ENCODE measurements around the gene GKAP1. TPM values are rescaled to one million over a fixed set of nuclear protein-coding genes. Genes with fewer than 3 reads are reported as not detected.

GKAP1 gene
- polyA plus RNA-seq, 2 of the 4 experiments (the other 2 are of a cell fraction) = 6.5 to 16.1 TPM

- CTCF ChIA-PET = interaction anchor here (0.5 to 1.7 kb wide), 3 partner anchors 9 to 1201 kb away, joined by 3 read pairs; no protein-coding TSS in a partner anchor
- ATAC-seq (no peak), DNase-seq (ENCODE audit: low read depth in 1 of 2, low spot score in 1 of 2) (no peak), FAIRE-seq (no peak)
- no peak overlapping the region for H3K4me2 ChIP-seq
- H3K27ac ChIP-seq = no peak overlapping the region
- no peaks in the 10 kb centered on the region for H3K9me3 ChIP-seq
- no peaks in the 10 kb centered on the region for H3K4me1 ChIP-seq
- TF ChIP-seq, protein P1, sequence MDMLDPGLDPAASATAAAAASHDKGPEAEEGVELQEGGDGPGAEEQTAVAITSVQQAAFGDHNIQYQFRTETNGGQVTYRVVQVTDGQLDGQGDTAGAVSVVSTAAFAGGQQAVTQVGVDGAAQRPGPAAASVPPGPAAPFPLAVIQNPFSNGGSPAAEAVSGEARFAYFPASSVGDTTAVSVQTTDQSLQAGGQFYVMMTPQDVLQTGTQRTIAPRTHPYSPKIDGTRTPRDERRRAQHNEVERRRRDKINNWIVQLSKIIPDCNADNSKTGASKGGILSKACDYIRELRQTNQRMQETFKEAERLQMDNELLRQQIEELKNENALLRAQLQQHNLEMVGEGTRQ (IDR thresholded peaks at IDR 0.05) = no peak
- TF ChIP-seq ZC3H11A (IDR thresholded peaks at IDR 0.05) = no peak
- TF ChIP-seq HEYL (CRISPR knock-in tag; IDR thresholded peaks at IDR 0.05) = no peak
- no peak for TF ChIP-seq JUNB (IDR thresholded peaks at IDR 0.05)
- TF ChIP-seq E2F6 (IDR thresholded peaks at IDR 0.05; ENCODE audit: borderline replicate concordance, low read depth) = no peak
- TF ChIP-seq ELK1 (IDR thresholded peaks at IDR 0.05; ENCODE audit: low read depth, low read length) = no peak
- no peak for TF ChIP-seq TP53 (CRISPR knock-in tag; IDR thresholded peaks at IDR 0.05)
- TF ChIP-seq EHF (CRISPR knock-in tag; IDR thresholded peaks at IDR 0.05) = no peak
- TF ChIP-seq KDM5A (IDR thresholded peaks at IDR 0.05) = no peak
- TF ChIP-seq RFX5 (IDR thresholded peaks at IDR 0.05) = no peak
- no peak for TF ChIP-seq ZFP36 (IDR thresholded peaks at IDR 0.05; ENCODE audit: borderline replicate concordance, partially characterized antibody)
- POLR2A ChIA-PET = interaction anchor here (1.1 kb wide), 1 partner anchor 16 kb away, joined by 3 read pairs; the partner anchor contains the start of gene UBQLN1
- H3K4me3 ChIP-seq = no peak overlapping the region
Observed at GRCh38 chr9:83724436-83724835, 93.1 kb downstream of the GKAP1 start.

GRCh38 chr9:83722726-83723495 lies 94.7 kb downstream of the GKAP1 start:
- Histone ChIP-seq H3K27ac (no peak overlapping the region), H3K4me3 (no peak overlapping the region), H3K4me1 (no peaks in the 10 kb centered on the region), H3K9me3 (no peaks in the 10 kb centered on the region), H3K4me2 (no peak overlapping the region)
- ATAC-seq = no peak
- no peak for FAIRE-seq
- POLR2A ChIA-PET = no interaction called here
- CTCF ChIA-PET = interaction anchor here (1.7 kb wide), 1 partner anchor 12 kb away, joined by 3 read pairs; no protein-coding TSS in a partner anchor
- TF ChIP-seq POLR2A (IDR thresholded peaks at IDR 0.05; ENCODE audit: low read length) = no peak
- no peak for TF ChIP-seq MYC (IDR thresholded peaks at IDR 0.05; ENCODE audit: borderline replicate concordance, low read length)
- WGBS (ENCODE audit: missing lambda C conversion rate) = 14% methylated on average over 2 of the region's 2 CpGs
- DNase-seq (ENCODE audit: low read depth in 1 of 2, low spot score in 1 of 2) = no peak

DNA sequence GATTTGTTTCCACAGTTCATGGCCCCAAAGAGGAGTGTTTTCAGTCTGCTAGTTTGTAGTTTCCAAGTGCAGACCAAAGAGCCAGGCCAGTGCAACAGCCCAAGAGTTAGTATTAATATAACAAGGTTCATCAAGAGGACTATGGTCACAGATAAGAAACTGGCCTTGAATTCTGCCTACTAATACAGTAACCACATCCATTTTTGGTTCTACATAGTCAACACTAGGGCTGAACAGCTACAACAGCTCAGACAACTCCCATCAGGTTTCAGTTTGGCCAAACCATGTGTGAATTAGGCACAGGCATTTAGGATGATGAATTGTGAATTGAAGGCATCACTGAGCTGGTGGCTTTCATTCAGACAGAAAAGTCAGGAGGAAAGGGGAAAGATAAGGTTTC lies 96.1 kb downstream of the GKAP1 start:
- DNase-seq (ENCODE audit: low read depth in 1 of 2, low spot score in 1 of 2) (no peak), ATAC-seq (no peak)
- POLR2A ChIA-PET = no interaction called here

DNA sequence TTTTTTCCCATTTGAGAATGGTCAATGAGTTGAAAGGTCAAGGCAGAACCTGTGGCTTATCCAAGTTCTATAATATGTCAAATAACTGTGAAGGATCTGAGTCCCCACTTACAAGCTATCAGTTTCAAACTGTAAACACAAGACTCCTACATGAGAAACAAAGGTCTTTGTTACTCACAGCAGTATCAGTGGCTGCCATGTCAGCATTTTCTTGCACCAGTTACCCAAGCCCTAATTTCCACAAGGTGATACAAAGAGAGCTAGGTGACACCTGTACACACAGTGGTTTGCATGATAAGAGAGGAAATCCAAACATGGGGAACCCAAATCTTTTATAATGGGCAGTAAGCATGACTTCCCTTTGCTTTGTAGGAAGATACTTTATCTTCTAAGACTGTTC lies 101.8 kb downstream of the GKAP1 start:
- ChIA-PET CTCF (interaction anchor here (0.6 to 1.3 kb wide), 2 partner anchors 8 to 9 kb away, joined by 3 read pairs; no protein-coding TSS in a partner anchor), POLR2A (interaction anchor here (1.4 kb wide), 1 partner anchor 8 kb away, joined by 3 read pairs; no protein-coding TSS in a partner anchor)
- H3K4me1 ChIP-seq = no peaks in the 10 kb centered on the region
- H3K9me3 ChIP-seq = no peaks in the 10 kb centered on the region; the same call in 2 of the 3 replicates
- ATAC-seq (no peak), DNase-seq (ENCODE audit: low read depth in 1 of 2, low spot score in 1 of 2) (no peak), FAIRE-seq (no peak)
- H3K4me2 ChIP-seq = no peak overlapping the region
- no peak overlapping the region for H3K27ac ChIP-seq
- TF ChIP-seq MAFK (IDR thresholded peaks at IDR 0.05; ENCODE audit: partially characterized antibody) = peak; percentile 93
- TF ChIP-seq ZC3H11A (IDR thresholded peaks at IDR 0.05) = no peak
- no peak overlapping the region for H3K4me3 ChIP-seq

More for the DNA sequence above, 96.1 kb downstream of the GKAP1 start:
- no peak overlapping the region for H3K27ac ChIP-seq
- H3K9me3 ChIP-seq = no peaks in the 10 kb centered on the region
- H3K4me3 ChIP-seq = no peak overlapping the region
- CTCF ChIA-PET = no interaction called here
- H3K4me1 ChIP-seq = no peaks in the 10 kb centered on the region
- no peak for TF ChIP-seq NPAS2 (CRISPR knock-in tag; IDR thresholded peaks at IDR 0.05; ENCODE audit: borderline replicate concordance)
- no peak overlapping the region for H3K4me2 ChIP-seq
- no peak for FAIRE-seq

Data from A549 (cell line).